GM18505 (cell line): ENCODE measurements around the gene ARVCF.
"Not testable (repeated sequence)": the region's sequence is repeated elsewhere in the genome, so short reads cannot be mapped to it uniquely, and the experiment has no call there.

Experiments used
- ATAC-seq: cut with Tn5 transposase; IDR thresholded peaks from one replicate; pipeline ENCODE4 v1.9.1; 2021; ENCODE audit not compliant: unreplicated experiment
- POLR2A ChIP-seq: IDR thresholded peaks from 4 replicates; pipeline ENCODE4 v1.6.1; 2011; ENCODE audit warnings: borderline replicate concordance; ENCODE audit not compliant: insufficient read depth, insufficient read length; ENCODE audit errors: extremely low read depth

The ARVCF gene

GRCh38 chr22:19937616-19938473 is 78.8 kb downstream of the ARVCF start:
- TF ChIP-seq POLR2A: no peak

GRCh38 chr22:19936513-19936912 is 80.1 kb downstream of the ARVCF start:
- no peak for ATAC-seq
- no peak for TF ChIP-seq POLR2A

More at GRCh38 chr22:19937616-19938473, 78.8 kb downstream of the ARVCF start:
- ATAC-seq: no peak

- not testable (repeated sequence) for ATAC-seq
Observed at GRCh38 chr22:19935123-19935718, 81.4 kb downstream of the ARVCF start.

- no peak for TF ChIP-seq POLR2A
Observed at GRCh38 chr22:19933341-19934241, 83.0 kb downstream of the ARVCF start.

GRCh38 chr22:19932367-19933206 is 84.0 kb downstream of the ARVCF start:
- ATAC-seq: no peak
- TF ChIP-seq POLR2A: no peak

More at GRCh38 chr22:19933341-19934241, 83.0 kb downstream of the ARVCF start:
- ATAC-seq: no peak

DNA sequence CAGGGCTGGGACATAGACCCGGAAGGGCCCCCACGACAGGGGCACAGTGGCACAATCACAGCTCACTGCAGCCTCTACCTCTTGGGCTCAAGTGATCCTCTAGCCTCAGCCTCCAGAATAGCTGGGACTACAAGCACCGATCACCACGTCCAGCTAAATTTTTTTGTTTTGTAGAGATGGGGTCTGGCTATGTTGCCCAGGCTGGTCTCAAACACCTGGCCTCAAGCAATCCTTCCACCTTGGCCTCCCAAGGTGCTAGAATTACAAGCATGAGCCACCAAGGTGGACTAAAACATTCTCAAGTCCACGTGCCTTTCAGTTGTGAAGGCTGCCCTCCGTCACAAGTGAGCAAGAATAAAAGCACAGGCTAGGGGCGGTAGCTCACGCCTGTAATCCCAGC is 85.1 kb downstream of the ARVCF start:
- ATAC-seq: no peak
- TF ChIP-seq POLR2A: no peak

DNA sequence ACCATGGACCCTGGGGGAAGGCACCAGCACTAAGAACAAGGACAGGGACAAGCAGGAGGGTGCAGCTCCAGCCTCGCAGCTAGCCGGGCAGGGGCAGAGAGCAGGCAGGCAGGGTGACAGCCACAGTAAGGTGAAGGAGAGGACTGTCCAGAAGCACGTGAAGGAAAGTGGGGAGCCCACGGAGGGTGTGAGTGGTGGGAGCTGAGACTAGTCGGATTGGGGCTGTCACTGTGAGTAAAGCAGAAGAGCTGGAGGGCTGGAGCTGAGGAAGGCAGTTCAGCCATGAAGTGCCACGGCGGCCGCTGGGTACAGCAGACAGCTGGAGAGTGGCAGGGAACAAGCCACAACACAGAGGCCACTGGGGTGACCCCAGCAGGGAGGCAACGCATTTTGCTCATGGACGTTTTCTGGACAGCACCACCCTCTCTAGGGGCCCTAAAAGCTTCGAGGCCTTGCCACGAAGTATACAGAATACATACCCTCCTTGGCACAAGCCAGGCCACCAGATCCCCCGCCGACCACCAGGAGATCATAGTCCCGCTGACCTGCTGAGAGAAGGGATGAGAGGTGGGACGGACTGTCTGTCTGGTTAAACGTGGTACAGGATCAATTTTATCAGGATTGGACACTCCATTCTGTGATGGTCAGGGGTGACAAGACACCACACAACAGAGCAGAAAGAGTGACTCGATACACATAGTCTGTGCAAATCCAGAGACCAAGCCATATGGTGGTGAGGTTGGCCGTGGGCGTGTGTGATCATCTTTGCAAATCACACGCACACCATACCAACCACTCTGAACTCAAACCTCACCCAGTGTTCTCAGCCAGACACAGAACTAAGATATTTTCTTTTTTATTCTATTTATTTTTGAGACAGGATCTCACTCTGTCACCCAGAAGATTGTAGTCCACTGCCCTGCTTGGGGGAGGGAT is 85.8 kb downstream of the ARVCF start:
- TF ChIP-seq POLR2A: no peak
- ATAC-seq: no peak

DNA sequence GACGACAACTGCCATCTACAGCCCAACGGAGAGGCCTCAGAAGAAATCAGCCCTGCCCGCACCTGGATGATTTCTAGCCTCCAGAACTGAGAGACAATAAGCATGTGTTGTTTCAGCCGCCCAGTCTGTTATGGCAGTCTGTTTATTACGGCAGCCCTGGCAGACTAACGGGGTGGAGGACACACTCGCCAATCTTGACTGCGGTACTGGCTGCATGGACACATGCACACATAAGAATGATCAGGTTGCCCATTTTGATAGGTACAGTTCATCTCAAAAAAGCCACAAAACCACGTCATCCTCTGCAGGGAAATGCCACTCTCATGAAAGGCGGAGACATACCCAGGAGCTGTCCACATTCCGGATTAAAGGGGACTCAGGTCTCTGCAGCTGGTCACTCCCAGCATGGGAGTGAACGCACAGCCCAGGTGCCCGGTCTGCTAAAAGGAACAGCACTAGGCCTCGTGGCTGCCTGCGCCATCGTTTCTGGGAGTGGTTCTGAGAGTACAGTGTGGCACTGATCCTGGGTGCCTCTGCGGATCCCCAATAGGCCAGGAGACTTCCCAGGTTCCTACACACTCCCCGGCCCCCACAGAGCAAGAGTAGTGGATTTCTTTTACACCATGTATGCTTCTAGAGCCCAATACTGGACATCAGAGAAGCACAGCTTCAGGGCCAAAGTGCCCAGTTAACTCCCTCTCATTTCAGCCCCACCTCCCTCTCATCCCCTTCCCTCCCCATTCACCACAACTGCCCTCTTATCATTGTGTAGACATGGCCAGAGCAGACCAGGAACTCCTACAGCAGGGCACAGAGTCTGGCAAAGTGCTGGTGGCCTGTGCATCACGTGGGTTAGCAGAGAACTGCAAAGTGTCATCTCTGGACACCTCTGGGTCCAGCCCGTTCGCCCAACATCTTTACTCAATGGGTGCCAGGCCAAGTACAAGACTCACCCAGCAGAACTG is 86.8 kb downstream of the ARVCF start:
- ATAC-seq: no peak
- no peak for TF ChIP-seq POLR2A

GRCh38 chr22:19928207-19928606 is 88.4 kb downstream of the ARVCF start:
- no peak for TF ChIP-seq POLR2A
- no peak for ATAC-seq

- ATAC-seq: no peak
- TF ChIP-seq POLR2A: no peak
Observed at GRCh38 chr22:19927696-19928095, 88.9 kb downstream of the ARVCF start.

DNA sequence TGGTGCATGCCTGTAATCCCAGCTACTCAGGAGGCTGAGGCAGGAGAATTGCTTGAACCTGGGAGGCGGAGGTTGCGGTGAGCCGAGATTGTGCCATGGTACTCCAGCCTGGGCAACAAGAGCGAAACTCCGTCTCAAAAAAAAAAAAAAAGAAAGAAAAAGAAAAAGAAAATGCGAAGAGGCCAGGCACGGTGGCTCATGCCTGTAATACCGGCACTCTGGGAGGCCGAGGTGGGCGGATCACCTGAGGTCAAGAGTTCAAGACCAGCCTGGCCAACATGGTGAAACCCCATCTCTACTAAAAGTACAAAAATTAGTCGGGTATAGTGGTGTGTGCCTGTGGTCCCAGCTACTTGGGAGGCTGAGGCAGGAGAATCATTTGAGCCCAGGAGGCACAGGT is 90.6 kb downstream of the ARVCF start:
- ATAC-seq: not testable (repeated sequence)

DNA sequence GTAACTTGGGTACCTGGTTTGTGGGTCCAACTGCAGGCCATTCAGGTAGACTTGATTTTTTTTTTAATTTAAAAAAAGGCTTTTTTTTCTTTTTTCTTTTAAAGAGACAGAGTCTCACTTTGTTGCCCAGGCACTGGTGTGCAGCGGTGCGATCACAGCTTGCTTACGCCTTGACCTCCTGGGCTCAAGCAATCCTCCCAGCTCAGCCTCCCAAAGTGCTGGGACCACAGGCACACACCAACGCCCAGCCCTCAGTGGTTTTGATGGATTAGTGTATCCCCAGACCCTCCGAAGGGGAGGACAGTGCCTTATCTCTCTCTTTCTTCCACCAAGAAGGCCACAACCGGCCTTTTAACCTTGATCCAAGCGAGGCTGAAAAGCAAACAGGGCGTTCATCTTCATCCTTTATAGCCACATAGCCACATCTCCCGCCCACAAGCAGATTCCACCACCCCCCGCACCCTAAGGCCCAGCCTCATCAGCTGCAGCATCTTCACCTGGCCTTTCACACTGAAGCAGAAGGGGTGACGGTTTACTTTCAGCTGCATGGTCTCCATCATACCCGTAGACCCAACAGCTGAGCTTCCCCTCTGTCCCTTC is 92.6 kb downstream of the ARVCF start:
- no peak for TF ChIP-seq POLR2A
- no peak for ATAC-seq
